ENCODE results near the gene CYP4F22. TPM values are rescaled to one million over a fixed set of nuclear protein-coding genes. Genes with fewer than 3 reads are reported as not detected.

CYP4F22 gene
- total and polyA plus RNA-seq, 10 of the 15 experiments (the other 5 are each of a cell fraction or from before 2014, with no cell fraction given), result not detected

- Histone ChIP-seq H4K20me1 (ENCODE audit: control insufficient read depth, insufficient read depth) (no peaks in the 10 kb centered on the region), H3K4me2 (ENCODE audit: control insufficient read depth, insufficient read depth) (peak overlapping the region; percentile 66), H3K4me1 (ENCODE audit: control insufficient read depth, insufficient read depth, low read length) (peaks cover 17% of the 10 kb centered on the region), H3K27ac (ENCODE audit: control insufficient read depth, insufficient read depth) (no peak overlapping the region), H3K27me3 (replicated peaks in 1 of 2; ENCODE audit: control insufficient read depth in 2 of 2, insufficient read depth in 2 of 2, low read length in 1 of 2) (no peaks in the 10 kb centered on the region), H3K36me3 (ENCODE audit: control insufficient read depth in 2 of 2, insufficient read depth in 2 of 2, low read length in 1 of 2) (no peaks in the 10 kb centered on the region), H3K9me3 (replicated peaks; ENCODE audit: control insufficient read depth, insufficient read depth, low read length) (no peaks in the 10 kb centered on the region; the same call in 2 of the 3 replicates), H3K79me2 (ENCODE audit: control insufficient read depth, insufficient read depth, low read length) (peaks cover 1% of the 10 kb centered on the region; the same call in 1 of the 2 replicates), H3K4me3 (0 out of 2 replicates have a peak overlapping the region, but pooled peaks have one; percentile 11), H3K9ac (ENCODE audit: control insufficient read depth, insufficient read depth, low read length) (no peak overlapping the region), H2AFZ (ENCODE audit: control insufficient read depth, low read depth, low read length) (peak overlapping the region; percentile 54)
- ATAC-seq (peak; percentile 37), DNase-seq (ENCODE audit: low read depth, low spot score) (no peak), FAIRE-seq (no peak)
- WGBS (ENCODE audit: insufficient coverage, insufficient replicate concordance, low lambda C conversion rate, missing lambda C conversion rate), result 26% methylated on average over 63 of the region's 65 CpGs
- ChIA-PET RAD21 (ENCODE audit: unreplicated experiment) (no interaction called here), POLR2A (no interaction called here), SMC1A (ENCODE audit: uncharacterized antibody, unreplicated experiment) (interaction anchor here (0.7 kb wide), 1 partner anchor 150 kb away, joined by 4 read pairs; no protein-coding TSS in a partner anchor), CTCF (interaction anchor here (0.6 kb wide), 1 partner anchor 136 kb away, joined by 3 read pairs; no protein-coding TSS in a partner anchor)
- in situ Hi-C loops (cut with MboI), result no loop called here
- BruUV-seq (replicated peaks), result no TSS peak
- intact Hi-C loops (cut with micrococcal nuclease; ENCODE audit: unreplicated experiment), result loop anchor here (5.0 to 10.0 kb wide), 2 partner anchors 55 to 88 kb away; partner anchors contain the start of gene AKAP8L
- TF ChIP-seq FOXK2 (IDR thresholded peaks at IDR 0.05) (no peak), HDAC6 (IDR thresholded peaks at IDR 0.05; ENCODE audit: unreplicated experiment) (peak; percentile 80), EGR1 (IDR thresholded peaks at IDR 0.05; ENCODE audit: borderline replicate concordance in 1 of 2, low read depth in 2 of 2, low read length in 2 of 2) (no peak), TCF12 (IDR thresholded peaks at IDR 0.05; ENCODE audit: low read depth, low read length) (0 out of 2 replicates have a peak, but pooled peaks have one; percentile 26), CREM (IDR thresholded peaks at IDR 0.05; ENCODE audit: low read depth) (no peak), PAX8 (IDR thresholded peaks at IDR 0.05) (no peak), POU2F2 (IDR thresholded peaks at IDR 0.05; ENCODE audit: borderline replicate concordance, low read depth, low read length) (no peak)
- TF ChIP-seq, protein P1, sequence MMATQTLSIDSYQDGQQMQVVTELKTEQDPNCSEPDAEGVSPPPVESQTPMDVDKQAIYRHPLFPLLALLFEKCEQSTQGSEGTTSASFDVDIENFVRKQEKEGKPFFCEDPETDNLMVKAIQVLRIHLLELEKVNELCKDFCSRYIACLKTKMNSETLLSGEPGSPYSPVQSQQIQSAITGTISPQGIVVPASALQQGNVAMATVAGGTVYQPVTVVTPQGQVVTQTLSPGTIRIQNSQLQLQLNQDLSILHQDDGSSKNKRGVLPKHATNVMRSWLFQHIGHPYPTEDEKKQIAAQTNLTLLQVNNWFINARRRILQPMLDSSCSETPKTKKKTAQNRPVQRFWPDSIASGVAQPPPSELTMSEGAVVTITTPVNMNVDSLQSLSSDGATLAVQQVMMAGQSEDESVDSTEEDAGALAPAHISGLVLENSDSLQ (IDR thresholded peaks at IDR 0.05), result 0 out of 2 replicates have a peak, but pooled peaks have one; percentile 51
- TF ChIP-seq, protein P2, sequence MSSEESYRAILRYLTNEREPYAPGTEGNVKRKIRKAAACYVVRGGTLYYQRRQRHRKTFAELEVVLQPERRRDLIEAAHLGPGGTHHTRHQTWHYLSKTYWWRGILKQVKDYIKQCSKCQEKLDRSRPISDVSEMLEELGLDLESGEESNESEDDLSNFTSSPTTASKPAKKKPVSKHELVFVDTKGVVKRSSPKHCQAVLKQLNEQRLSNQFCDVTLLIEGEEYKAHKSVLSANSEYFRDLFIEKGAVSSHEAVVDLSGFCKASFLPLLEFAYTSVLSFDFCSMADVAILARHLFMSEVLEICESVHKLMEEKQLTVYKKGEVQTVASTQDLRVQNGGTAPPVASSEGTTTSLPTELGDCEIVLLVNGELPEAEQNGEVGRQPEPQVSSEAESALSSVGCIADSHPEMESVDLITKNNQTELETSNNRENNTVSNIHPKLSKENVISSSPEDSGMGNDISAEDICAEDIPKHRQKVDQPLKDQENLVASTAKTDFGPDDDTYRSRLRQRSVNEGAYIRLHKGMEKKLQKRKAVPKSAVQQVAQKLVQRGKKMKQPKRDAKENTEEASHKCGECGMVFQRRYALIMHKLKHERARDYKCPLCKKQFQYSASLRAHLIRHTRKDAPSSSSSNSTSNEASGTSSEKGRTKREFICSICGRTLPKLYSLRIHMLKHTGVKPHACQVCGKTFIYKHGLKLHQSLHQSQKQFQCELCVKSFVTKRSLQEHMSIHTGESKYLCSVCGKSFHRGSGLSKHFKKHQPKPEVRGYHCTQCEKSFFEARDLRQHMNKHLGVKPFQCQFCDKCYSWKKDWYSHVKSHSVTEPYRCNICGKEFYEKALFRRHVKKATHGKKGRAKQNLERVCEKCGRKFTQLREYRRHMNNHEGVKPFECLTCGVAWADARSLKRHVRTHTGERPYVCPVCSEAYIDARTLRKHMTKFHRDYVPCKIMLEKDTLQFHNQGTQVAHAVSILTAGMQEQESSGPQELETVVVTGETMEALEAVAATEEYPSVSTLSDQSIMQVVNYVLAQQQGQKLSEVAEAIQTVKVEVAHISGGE (CRISPR knock-in tag; IDR thresholded peaks at IDR 0.05), result no peak
- TF ChIP-seq, protein P3, sequence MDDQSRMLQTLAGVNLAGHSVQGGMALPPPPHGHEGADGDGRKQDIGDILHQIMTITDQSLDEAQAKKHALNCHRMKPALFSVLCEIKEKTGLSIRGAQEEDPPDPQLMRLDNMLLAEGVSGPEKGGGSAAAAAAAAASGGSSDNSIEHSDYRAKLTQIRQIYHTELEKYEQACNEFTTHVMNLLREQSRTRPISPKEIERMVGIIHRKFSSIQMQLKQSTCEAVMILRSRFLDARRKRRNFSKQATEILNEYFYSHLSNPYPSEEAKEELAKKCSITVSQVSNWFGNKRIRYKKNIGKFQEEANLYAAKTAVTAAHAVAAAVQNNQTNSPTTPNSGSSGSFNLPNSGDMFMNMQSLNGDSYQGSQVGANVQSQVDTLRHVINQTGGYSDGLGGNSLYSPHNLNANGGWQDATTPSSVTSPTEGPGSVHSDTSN (IDR thresholded peaks at IDR 0.05; ENCODE audit: insufficient replicate concordance, low read depth, low read length), result peak; percentile 59
- TF ChIP-seq, protein P4, sequence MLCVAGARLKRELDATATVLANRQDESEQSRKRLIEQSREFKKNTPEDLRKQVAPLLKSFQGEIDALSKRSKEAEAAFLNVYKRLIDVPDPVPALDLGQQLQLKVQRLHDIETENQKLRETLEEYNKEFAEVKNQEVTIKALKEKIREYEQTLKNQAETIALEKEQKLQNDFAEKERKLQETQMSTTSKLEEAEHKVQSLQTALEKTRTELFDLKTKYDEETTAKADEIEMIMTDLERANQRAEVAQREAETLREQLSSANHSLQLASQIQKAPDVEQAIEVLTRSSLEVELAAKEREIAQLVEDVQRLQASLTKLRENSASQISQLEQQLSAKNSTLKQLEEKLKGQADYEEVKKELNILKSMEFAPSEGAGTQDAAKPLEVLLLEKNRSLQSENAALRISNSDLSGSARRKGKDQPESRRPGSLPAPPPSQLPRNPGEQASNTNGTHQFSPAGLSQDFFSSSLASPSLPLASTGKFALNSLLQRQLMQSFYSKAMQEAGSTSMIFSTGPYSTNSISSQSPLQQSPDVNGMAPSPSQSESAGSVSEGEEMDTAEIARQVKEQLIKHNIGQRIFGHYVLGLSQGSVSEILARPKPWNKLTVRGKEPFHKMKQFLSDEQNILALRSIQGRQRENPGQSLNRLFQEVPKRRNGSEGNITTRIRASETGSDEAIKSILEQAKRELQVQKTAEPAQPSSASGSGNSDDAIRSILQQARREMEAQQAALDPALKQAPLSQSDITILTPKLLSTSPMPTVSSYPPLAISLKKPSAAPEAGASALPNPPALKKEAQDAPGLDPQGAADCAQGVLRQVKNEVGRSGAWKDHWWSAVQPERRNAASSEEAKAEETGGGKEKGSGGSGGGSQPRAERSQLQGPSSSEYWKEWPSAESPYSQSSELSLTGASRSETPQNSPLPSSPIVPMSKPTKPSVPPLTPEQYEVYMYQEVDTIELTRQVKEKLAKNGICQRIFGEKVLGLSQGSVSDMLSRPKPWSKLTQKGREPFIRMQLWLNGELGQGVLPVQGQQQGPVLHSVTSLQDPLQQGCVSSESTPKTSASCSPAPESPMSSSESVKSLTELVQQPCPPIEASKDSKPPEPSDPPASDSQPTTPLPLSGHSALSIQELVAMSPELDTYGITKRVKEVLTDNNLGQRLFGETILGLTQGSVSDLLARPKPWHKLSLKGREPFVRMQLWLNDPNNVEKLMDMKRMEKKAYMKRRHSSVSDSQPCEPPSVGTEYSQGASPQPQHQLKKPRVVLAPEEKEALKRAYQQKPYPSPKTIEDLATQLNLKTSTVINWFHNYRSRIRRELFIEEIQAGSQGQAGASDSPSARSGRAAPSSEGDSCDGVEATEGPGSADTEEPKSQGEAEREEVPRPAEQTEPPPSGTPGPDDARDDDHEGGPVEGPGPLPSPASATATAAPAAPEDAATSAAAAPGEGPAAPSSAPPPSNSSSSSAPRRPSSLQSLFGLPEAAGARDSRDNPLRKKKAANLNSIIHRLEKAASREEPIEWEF (IDR thresholded peaks at IDR 0.05; ENCODE audit: insufficient replicate concordance, low read depth, low read length), result no peak
Measured at GRCh38 chr19:15469513-15470297, 38.6 kb upstream of the CYP4F22 start.

All from GM12878 (cell line).